GM12864 (cell line): Measurements from ENCODE around the gene FAM177A1.
"Not testable (repeated sequence)": the region's sequence is repeated elsewhere in the genome, so short reads cannot be mapped to it uniquely, and the experiment has no call there.

Source experiments
- DNase-seq: peaks from one replicate; pipeline ENCODE4 v3.0.0-alpha.2; 2011; ENCODE audit warnings: low read depth
- H3K4me3 ChIP-seq: 2 replicates; pipeline ENCODE4 v1.5.1; 2011; ENCODE audit warnings: mild to moderate bottlenecking, low read depth, low read length, control low read depth
- TF ChIP-seq, protein P1 (sequence below): IDR thresholded peaks from 2 replicates; pipeline ENCODE4 v1.5.1; 2011; ENCODE audit warnings: low read depth, mild to moderate bottlenecking, moderate library complexity, low read length, control low read depth, inconsistent platforms; ENCODE audit errors: missing control alignments

FAM177A1 gene

DNA sequence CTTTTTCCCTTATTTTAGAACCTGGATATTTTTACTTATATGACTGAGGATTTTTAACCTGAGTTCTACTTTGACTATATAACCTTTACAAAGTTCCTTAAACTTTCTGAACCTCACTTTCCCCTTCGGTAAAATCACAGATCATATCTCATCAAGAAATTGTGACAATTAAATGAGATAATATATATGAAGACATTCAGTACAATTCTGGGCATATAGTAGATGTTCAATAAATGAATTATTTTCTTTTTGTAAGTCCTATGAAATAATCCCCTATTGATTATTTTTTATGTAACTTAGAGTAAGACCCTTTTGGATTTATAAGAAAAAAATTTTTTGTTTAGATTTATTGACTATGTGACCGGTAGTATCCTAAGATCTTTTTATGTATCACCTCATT, 17.6 kb upstream of the FAM177A1 start:
- H3K4me3 ChIP-seq, result no peak overlapping the region
- no peak for DNase-seq
- TF ChIP-seq, protein P1, sequence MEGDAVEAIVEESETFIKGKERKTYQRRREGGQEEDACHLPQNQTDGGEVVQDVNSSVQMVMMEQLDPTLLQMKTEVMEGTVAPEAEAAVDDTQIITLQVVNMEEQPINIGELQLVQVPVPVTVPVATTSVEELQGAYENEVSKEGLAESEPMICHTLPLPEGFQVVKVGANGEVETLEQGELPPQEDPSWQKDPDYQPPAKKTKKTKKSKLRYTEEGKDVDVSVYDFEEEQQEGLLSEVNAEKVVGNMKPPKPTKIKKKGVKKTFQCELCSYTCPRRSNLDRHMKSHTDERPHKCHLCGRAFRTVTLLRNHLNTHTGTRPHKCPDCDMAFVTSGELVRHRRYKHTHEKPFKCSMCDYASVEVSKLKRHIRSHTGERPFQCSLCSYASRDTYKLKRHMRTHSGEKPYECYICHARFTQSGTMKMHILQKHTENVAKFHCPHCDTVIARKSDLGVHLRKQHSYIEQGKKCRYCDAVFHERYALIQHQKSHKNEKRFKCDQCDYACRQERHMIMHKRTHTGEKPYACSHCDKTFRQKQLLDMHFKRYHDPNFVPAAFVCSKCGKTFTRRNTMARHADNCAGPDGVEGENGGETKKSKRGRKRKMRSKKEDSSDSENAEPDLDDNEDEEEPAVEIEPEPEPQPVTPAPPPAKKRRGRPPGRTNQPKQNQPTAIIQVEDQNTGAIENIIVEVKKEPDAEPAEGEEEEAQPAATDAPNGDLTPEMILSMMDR, result no peak

DNA sequence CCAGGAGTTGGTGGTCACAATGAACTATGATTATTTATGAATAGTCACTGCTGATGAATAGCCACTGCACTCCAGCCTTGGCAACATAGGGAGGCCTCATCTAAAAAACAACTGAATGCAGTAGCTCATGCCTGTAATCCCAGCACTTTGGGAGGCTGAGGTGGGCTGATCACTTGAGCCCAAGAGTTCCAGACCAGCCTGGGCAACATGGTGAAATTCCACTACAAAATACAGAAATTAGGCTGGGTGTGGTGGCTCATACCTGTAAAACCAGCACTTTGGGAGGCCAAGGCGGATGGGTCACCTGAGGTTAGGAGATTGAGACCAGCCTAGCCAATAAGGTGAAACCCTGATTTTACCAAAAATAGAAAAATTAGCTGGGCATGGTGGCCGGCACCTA, 13.5 kb upstream of the FAM177A1 start:
- TF ChIP-seq, protein P1, result no peak

DNA sequence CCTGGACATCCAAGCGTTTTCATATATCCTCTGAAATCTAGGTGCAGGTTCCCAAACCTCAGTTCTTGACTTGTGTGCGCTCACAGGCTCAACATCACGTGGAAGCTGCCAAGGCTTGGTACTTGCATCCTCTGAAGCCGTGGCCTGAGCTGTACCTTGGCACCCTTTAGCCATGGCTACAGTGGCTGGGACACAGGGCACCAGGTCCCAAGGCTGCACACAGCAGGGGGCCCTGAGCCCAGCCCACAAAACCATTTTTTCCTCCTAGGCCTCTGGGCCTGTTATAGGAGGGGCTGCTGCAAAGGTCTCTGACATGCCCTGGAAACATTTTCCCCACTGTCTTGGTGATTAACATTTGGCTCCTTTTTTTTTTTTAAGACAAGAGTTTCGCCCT, 11.6 kb upstream of the FAM177A1 start:
- TF ChIP-seq, protein P1, result no peak
- no peak overlapping the region for H3K4me3 ChIP-seq
- no peak for DNase-seq

More for the DNA sequence above, 13.5 kb upstream of the FAM177A1 start:
- no peak for DNase-seq
- no peak overlapping the region for H3K4me3 ChIP-seq

DNA sequence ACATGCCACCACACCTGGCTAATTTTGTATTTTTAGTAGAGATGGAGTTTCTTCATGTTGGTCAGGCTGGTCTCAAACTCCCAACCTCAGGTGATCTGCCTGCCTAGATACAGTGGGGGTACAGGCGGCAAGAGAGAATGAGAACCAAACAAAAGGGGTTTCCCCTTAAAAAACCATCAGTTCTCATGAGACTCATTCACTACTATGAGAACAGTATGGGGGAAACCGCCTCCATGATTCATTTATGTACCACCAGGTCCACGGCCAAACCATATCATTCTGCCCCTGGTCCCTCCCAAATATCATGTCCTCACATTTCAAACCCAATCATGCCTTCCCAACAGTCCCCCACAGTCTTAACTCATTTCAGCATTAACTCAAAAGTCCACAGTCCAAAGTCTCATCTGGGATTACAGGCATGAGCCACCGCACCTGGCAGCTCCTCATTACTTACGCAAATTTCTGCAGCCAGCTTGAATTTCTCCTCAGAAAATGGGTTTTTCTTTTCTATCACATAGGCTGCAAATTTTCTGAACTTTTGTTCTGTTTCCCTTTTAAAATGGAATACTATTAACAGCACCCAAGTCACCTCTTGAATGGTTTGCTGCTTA, 11.0 kb upstream of the FAM177A1 start:
- DNase-seq, H3K4me3 ChIP-seq: not testable (repeated sequence)

DNA sequence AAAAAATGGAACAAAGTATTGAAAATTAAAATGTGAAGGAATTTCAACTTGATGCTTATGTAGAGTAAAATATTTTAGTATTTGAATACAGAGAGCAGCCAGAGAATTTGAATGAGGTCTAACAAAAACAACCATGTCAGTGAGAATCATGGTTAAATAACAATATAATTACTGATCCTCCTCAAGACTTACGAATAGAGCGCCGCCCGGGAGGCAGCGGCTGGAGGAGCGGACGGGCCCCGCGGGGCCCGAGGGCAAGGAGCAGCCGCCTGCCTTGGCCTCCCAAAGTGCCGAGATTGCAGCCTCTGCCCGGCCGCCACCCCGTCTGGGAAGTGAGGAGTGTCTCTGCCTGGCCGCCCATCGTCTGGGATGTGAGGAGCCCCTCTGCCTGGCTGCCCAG, 7.8 kb upstream of the FAM177A1 start:
- H3K4me3 ChIP-seq, DNase-seq: not testable (repeated sequence)

DNA sequence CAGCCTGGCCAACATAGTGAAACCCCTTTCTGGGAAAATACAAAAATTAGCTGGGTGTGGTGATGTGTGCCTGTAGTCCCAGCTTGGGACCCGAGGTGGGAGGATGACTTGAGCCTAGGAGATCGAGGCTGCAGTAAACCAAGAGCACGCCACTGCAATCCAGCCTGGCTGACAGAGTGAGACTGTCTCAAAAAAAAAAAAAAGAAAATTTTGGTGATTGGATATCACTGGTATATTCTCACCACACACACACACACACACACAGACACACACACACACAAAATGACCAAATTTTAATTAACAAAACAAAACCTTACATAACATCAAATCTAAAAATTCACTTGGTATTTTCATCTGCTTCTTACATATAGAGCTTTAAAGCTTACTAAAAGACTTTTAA, 3.4 kb upstream of the FAM177A1 start:
- no peak for DNase-seq
- TF ChIP-seq, protein P1, result no peak
- no peak overlapping the region for H3K4me3 ChIP-seq

DNA sequence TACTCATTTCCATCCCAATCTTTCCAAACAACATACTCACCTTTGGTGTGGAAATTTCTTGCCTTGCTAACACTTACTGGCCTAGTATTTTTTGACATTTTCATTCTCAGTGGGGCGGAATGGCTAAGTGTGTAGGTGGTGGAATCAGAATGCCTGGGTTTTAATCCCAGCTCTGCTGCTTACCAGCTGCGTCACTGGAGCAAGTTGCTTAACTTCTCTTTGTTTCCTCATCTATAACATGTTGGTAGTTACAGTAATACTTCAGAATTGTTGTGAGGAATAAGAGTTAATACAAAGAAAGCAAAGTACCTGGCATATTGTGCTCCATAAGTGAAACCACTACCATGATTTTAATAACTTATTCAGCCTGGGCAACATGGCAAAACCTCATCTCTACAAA, 3.0 kb upstream of the FAM177A1 start:
- DNase-seq, result no peak
- no peak overlapping the region for H3K4me3 ChIP-seq
- TF ChIP-seq, protein P1, result no peak

DNA sequence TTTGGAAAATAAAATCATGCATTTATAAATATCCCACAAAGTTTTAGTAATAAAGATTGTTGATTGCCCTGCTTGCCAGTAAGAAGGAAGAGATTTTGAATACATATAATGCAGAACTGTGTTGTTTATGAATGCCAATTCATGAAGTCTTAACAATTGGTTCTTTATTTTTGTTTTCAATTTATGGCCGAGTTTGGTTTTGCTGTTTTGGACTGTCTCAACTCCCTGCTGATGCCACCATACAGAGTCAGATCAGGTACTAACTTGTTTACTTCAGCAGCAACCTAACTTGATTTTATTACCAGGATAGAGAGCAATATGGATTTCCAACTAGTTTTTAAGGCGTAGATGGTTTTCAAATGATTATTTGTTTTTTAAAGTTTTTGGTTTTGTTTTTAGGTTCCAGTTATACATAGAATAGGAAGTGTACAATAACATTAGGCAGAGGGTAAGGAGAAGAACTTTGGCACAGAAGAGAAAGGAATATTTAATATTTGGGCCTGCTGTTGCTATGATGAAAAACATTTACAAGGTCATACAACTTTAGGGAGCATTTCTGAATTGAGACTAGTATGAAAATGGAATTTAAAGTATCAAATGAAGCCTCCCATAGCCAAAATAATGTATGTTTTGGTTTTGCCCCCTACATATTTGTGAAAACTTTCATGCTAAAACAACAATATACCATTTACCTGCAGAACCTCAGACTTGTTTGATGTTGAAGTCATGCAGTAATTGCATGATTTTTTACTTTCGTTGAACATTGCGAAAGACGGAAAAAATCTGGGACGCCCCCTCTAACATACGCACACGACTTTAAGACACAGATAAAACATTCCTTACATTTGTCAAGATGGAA, 904 bp upstream of the FAM177A1 start:
- TF ChIP-seq, protein P1, result no peak
- no peak for DNase-seq
- H3K4me3 ChIP-seq, result peak overlapping the region; percentile 70
